Measurements from ENCODE around the gene MYRFL.

The MYRFL gene

GRCh38 chr12:69885658-69886057 is 60.6 kb downstream of the MYRFL start:
- no peak overlapping the region for H3K9ac ChIP-seq (ENCODE audit: low read length)
- H3K27me3 ChIP-seq (ENCODE audit: control insufficient read depth, insufficient read depth, low read length), result no peaks in the 10 kb centered on the region
- no peak overlapping the region for H3K27ac ChIP-seq (ENCODE audit: low read depth, low read length)
- no peak overlapping the region for H3K4me3 ChIP-seq (ENCODE audit: low read length)
- H3K36me3 ChIP-seq (ENCODE audit: control insufficient read depth, insufficient read depth, low read length), result no peaks in the 10 kb centered on the region
- no peaks in the 10 kb centered on the region for H3K4me1 ChIP-seq (ENCODE audit: control insufficient read depth, insufficient read depth, low read length)

GRCh38 chr12:69886109-69886508 is 61.1 kb downstream of the MYRFL start:
- no peak overlapping the region for H3K27ac ChIP-seq (ENCODE audit: low read depth, low read length)
- H3K9ac ChIP-seq (ENCODE audit: low read length), result no peak overlapping the region
- H3K36me3 ChIP-seq (ENCODE audit: control insufficient read depth, insufficient read depth, low read length), result no peaks in the 10 kb centered on the region
- H3K4me1 ChIP-seq (ENCODE audit: control insufficient read depth, insufficient read depth, low read length), result no peaks in the 10 kb centered on the region
- H3K27me3 ChIP-seq (ENCODE audit: control insufficient read depth, insufficient read depth, low read length), result no peaks in the 10 kb centered on the region
- no peak overlapping the region for H3K4me3 ChIP-seq (ENCODE audit: low read length)

- Histone ChIP-seq H3K4me1 (ENCODE audit: control insufficient read depth, insufficient read depth, low read length) (no peaks in the 10 kb centered on the region), H3K36me3 (ENCODE audit: control insufficient read depth, insufficient read depth, low read length) (no peaks in the 10 kb centered on the region), H3K9ac (ENCODE audit: low read length) (no peak overlapping the region), H3K27me3 (ENCODE audit: control insufficient read depth, insufficient read depth, low read length) (no peaks in the 10 kb centered on the region), H3K27ac (ENCODE audit: low read depth, low read length) (no peak overlapping the region), H3K4me3 (ENCODE audit: low read length) (no peak overlapping the region)
Measured at GRCh38 chr12:69886715-69887114, 61.7 kb downstream of the MYRFL start.

GRCh38 chr12:69888901-69889300 is 63.9 kb downstream of the MYRFL start:
- no peaks in the 10 kb centered on the region for H3K36me3 ChIP-seq (ENCODE audit: control insufficient read depth, insufficient read depth, low read length)
- no peak overlapping the region for H3K27ac ChIP-seq (ENCODE audit: low read depth, low read length)
- no peaks in the 10 kb centered on the region for H3K4me1 ChIP-seq (ENCODE audit: control insufficient read depth, insufficient read depth, low read length)
- no peak overlapping the region for H3K4me3 ChIP-seq (ENCODE audit: low read length)
- H3K9ac ChIP-seq (ENCODE audit: low read length), result no peak overlapping the region
- no peaks in the 10 kb centered on the region for H3K27me3 ChIP-seq (ENCODE audit: control insufficient read depth, insufficient read depth, low read length)

- H3K4me3 ChIP-seq (ENCODE audit: low read length), result no peak overlapping the region
- H3K27me3 ChIP-seq (ENCODE audit: control insufficient read depth, insufficient read depth, low read length), result no peaks in the 10 kb centered on the region
- no peaks in the 10 kb centered on the region for H3K4me1 ChIP-seq (ENCODE audit: control insufficient read depth, insufficient read depth, low read length)
- no peak overlapping the region for H3K9ac ChIP-seq (ENCODE audit: low read length)
- no peaks in the 10 kb centered on the region for H3K36me3 ChIP-seq (ENCODE audit: control insufficient read depth, insufficient read depth, low read length)
- no peak overlapping the region for H3K27ac ChIP-seq (ENCODE audit: low read depth, low read length)
Measured at GRCh38 chr12:69894800-69895383, 69.9 kb downstream of the MYRFL start.

- no peaks in the 10 kb centered on the region for H3K36me3 ChIP-seq (ENCODE audit: control insufficient read depth, insufficient read depth, low read length)
- H3K9ac ChIP-seq (ENCODE audit: low read length), result no peak overlapping the region
- H3K27me3 ChIP-seq (ENCODE audit: control insufficient read depth, insufficient read depth, low read length), result no peaks in the 10 kb centered on the region
- H3K4me3 ChIP-seq (ENCODE audit: low read length), result no peak overlapping the region
- no peak overlapping the region for H3K27ac ChIP-seq (ENCODE audit: low read depth, low read length)
- H3K4me1 ChIP-seq (ENCODE audit: control insufficient read depth, insufficient read depth, low read length), result no peaks in the 10 kb centered on the region
Measured at GRCh38 chr12:69896653-69897381, 71.8 kb downstream of the MYRFL start.

- no peak overlapping the region for H3K27ac ChIP-seq (ENCODE audit: low read depth, low read length)
- no peak overlapping the region for H3K4me3 ChIP-seq (ENCODE audit: low read length)
- no peaks in the 10 kb centered on the region for H3K36me3 ChIP-seq (ENCODE audit: control insufficient read depth, insufficient read depth, low read length)
Measured at GRCh38 chr12:69897744-69898143, 72.7 kb downstream of the MYRFL start.

GRCh38 chr12:69898236-69898635 is 73.2 kb downstream of the MYRFL start:
- H3K9ac ChIP-seq (ENCODE audit: low read length), result no peak overlapping the region
- no peaks in the 10 kb centered on the region for H3K27me3 ChIP-seq (ENCODE audit: control insufficient read depth, insufficient read depth, low read length)
- no peak overlapping the region for H3K4me3 ChIP-seq (ENCODE audit: low read length)
- no peak overlapping the region for H3K27ac ChIP-seq (ENCODE audit: low read depth, low read length)
- H3K4me1 ChIP-seq (ENCODE audit: control insufficient read depth, insufficient read depth, low read length), result no peaks in the 10 kb centered on the region
- H3K36me3 ChIP-seq (ENCODE audit: control insufficient read depth, insufficient read depth, low read length), result no peaks in the 10 kb centered on the region

More at GRCh38 chr12:69897744-69898143, 72.7 kb downstream of the MYRFL start:
- no peak overlapping the region for H3K9ac ChIP-seq (ENCODE audit: low read length)
- H3K27me3 ChIP-seq (ENCODE audit: control insufficient read depth, insufficient read depth, low read length), result no peaks in the 10 kb centered on the region
- no peaks in the 10 kb centered on the region for H3K4me1 ChIP-seq (ENCODE audit: control insufficient read depth, insufficient read depth, low read length)

- Histone ChIP-seq H3K36me3 (ENCODE audit: control insufficient read depth, insufficient read depth, low read length) (no peaks in the 10 kb centered on the region), H3K9ac (ENCODE audit: low read length) (no peak overlapping the region), H3K27me3 (ENCODE audit: control insufficient read depth, insufficient read depth, low read length) (no peaks in the 10 kb centered on the region), H3K4me3 (ENCODE audit: low read length) (no peak overlapping the region), H3K4me1 (ENCODE audit: control insufficient read depth, insufficient read depth, low read length) (no peaks in the 10 kb centered on the region), H3K27ac (ENCODE audit: low read depth, low read length) (no peak overlapping the region)
Measured at GRCh38 chr12:69900720-69901131, 75.7 kb downstream of the MYRFL start.

GRCh38 chr12:69901221-69901905 is 76.3 kb downstream of the MYRFL start:
- Histone ChIP-seq H3K4me1 (ENCODE audit: control insufficient read depth, insufficient read depth, low read length) (no peaks in the 10 kb centered on the region), H3K4me3 (ENCODE audit: low read length) (no peak overlapping the region), H3K27me3 (ENCODE audit: control insufficient read depth, insufficient read depth, low read length) (no peaks in the 10 kb centered on the region), H3K27ac (ENCODE audit: low read depth, low read length) (no peak overlapping the region), H3K9ac (ENCODE audit: low read length) (no peak overlapping the region), H3K36me3 (ENCODE audit: control insufficient read depth, insufficient read depth, low read length) (no peaks in the 10 kb centered on the region)

GRCh38 chr12:69903548-69903947 is 78.5 kb downstream of the MYRFL start:
- Histone ChIP-seq H3K4me3 (ENCODE audit: low read length) (no peak overlapping the region), H3K4me1 (ENCODE audit: control insufficient read depth, insufficient read depth, low read length) (no peaks in the 10 kb centered on the region), H3K27me3 (ENCODE audit: control insufficient read depth, insufficient read depth, low read length) (no peaks in the 10 kb centered on the region), H3K27ac (ENCODE audit: low read depth, low read length) (no peak overlapping the region), H3K9ac (ENCODE audit: low read length) (no peak overlapping the region), H3K36me3 (ENCODE audit: control insufficient read depth, insufficient read depth, low read length) (no peaks in the 10 kb centered on the region)

GRCh38 chr12:69904777-69905176 is 79.8 kb downstream of the MYRFL start:
- no peaks in the 10 kb centered on the region for H3K4me1 ChIP-seq (ENCODE audit: control insufficient read depth, insufficient read depth, low read length)
- no peak overlapping the region for H3K9ac ChIP-seq (ENCODE audit: low read length)
- H3K27ac ChIP-seq (ENCODE audit: low read depth, low read length), result no peak overlapping the region
- no peaks in the 10 kb centered on the region for H3K27me3 ChIP-seq (ENCODE audit: control insufficient read depth, insufficient read depth, low read length)
- no peak overlapping the region for H3K4me3 ChIP-seq (ENCODE audit: low read length)
- no peaks in the 10 kb centered on the region for H3K36me3 ChIP-seq (ENCODE audit: control insufficient read depth, insufficient read depth, low read length)
